HEK293 (cell line): ENCODE measurements around the gene MYLK.
A peak's percentile ranks its signal among the peaks of the same experiment; 100 is the strongest.

Experiments
- CTCF ChIA-PET: fragments of 350-600 bp; formaldehyde crosslinking; extraction: SDS; loops from one replicate; lab custom pipeline; 2021; ENCODE audit warnings: antibody characterized with exemption; lab: Yijun Ruan, JAX
- POLR2A ChIA-PET: fragments of 300-600 bp; formaldehyde crosslinking; extraction: SDS; loops from one replicate; lab custom pipeline; 2020; ENCODE audit warnings: antibody characterized with exemption, inconsistent platforms; lab: Yijun Ruan, JAX
- H3K27ac ChIP-seq: fragments of 200-500 bp; sonication (Bioruptor generic); 2 replicates; pipeline ENCODE4 v1.5.1; 2014; ENCODE audit warnings: low read depth, low read length, control low read depth, inconsistent platforms; ENCODE audit errors: extremely low read depth
- H3K36me3 ChIP-seq, 2 experiments: fragments of 200-500 bp in 1 of 2; sonication (Bioruptor generic) in 1 of 2; 1 replicate in 1 of 2; 2 replicates in 1 of 2; pipeline ENCODE4 v1.5.1; 2014 to 2017; ENCODE audit warnings: inconsistent platforms in 2 of 2, low read length in 2 of 2; ENCODE audit not compliant: control insufficient read depth in 2 of 2, insufficient read depth in 1 of 2
- H3K4me1 ChIP-seq: fragments of 200-500 bp; sonication (Bioruptor generic); 2 replicates; pipeline ENCODE4 v1.5.1; 2014; ENCODE audit warnings: mild to moderate bottlenecking, low read length, inconsistent platforms; ENCODE audit not compliant: control insufficient read depth, insufficient read depth
- H3K4me3 ChIP-seq: 2 replicates; pipeline ENCODE4 v1.5.1; 2011; ENCODE audit warnings: low read depth, mild to moderate bottlenecking, control low read depth, low read length, moderate library complexity
- H3K9me3 ChIP-seq: fragments of 200-500 bp; sonication (Bioruptor generic); 2 replicates; pipeline ENCODE4 v1.5.1; 2014; ENCODE audit warnings: low read depth, low read length, inconsistent platforms; ENCODE audit not compliant: control insufficient read depth, insufficient read depth
- BCL11A ChIP-seq: fragments of 450-650 bp; formaldehyde crosslinking; IDR thresholded peaks from 2 replicates; pipeline ENCODE4 v1.5.1; 2016; ENCODE audit warnings: low read depth, missing biosample characterization, missing genetic modification characterization
- EGR2 ChIP-seq: fragments of 450-650 bp; formaldehyde crosslinking; IDR thresholded peaks from 2 replicates; pipeline ENCODE4 v1.5.1; 2016; ENCODE audit warnings: low read depth, missing biosample characterization, missing genetic modification characterization
- GFI1B ChIP-seq: fragments of 450-650 bp; formaldehyde crosslinking; IDR thresholded peaks from 2 replicates; pipeline ENCODE4 v1.5.1; 2016; ENCODE audit warnings: missing biosample characterization, missing genetic modification characterization
- HIC1 ChIP-seq: fragments of 450-650 bp; formaldehyde crosslinking; IDR thresholded peaks from 2 replicates; pipeline ENCODE4 v1.5.1; 2016; ENCODE audit warnings: missing biosample characterization, missing genetic modification characterization
- SCRT2 ChIP-seq: fragments of 450-650 bp; formaldehyde crosslinking; IDR thresholded peaks from 2 replicates; pipeline ENCODE4 v1.5.1; 2016; ENCODE audit warnings: missing biosample characterization, missing genetic modification characterization
- SP7 ChIP-seq: fragments of 450-650 bp; formaldehyde crosslinking; IDR thresholded peaks from 2 replicates; pipeline ENCODE4 v1.5.1; 2016; ENCODE audit warnings: missing biosample characterization, missing genetic modification characterization
- ZBTB20 ChIP-seq: fragments of 450-650 bp; formaldehyde crosslinking; IDR thresholded peaks from 2 replicates; pipeline ENCODE4 v1.5.1; 2016; ENCODE audit warnings: missing biosample characterization, missing genetic modification characterization
- ZIC2 ChIP-seq: fragments of 450-650 bp; formaldehyde crosslinking; IDR thresholded peaks from 2 replicates; pipeline ENCODE4 v1.5.1; 2016; ENCODE audit warnings: missing biosample characterization, missing genetic modification characterization
- ZNF133 ChIP-seq: fragments of 450-650 bp; formaldehyde crosslinking; IDR thresholded peaks from 2 replicates; pipeline ENCODE4 v1.5.1; 2016; ENCODE audit warnings: missing biosample characterization, missing genetic modification characterization
- ZNF146 ChIP-seq: fragments of 450-650 bp; formaldehyde crosslinking; IDR thresholded peaks from 2 replicates; pipeline ENCODE4 v1.5.1; 2016; ENCODE audit warnings: missing biosample characterization, missing genetic modification characterization
- ZNF302 ChIP-seq: fragments of 450-650 bp; formaldehyde crosslinking; IDR thresholded peaks from 2 replicates; pipeline ENCODE4 v1.5.1; 2016; ENCODE audit warnings: missing biosample characterization, missing genetic modification characterization, low read depth
- ZNF350 ChIP-seq: fragments of 450-650 bp; formaldehyde crosslinking; IDR thresholded peaks from 2 replicates; pipeline ENCODE4 v1.5.0; 2017; ENCODE audit warnings: missing biosample characterization, mild to moderate bottlenecking, missing genetic modification characterization
- ZNF391 ChIP-seq: fragments of 450-650 bp; formaldehyde crosslinking; IDR thresholded peaks from 2 replicates; pipeline ENCODE4 v1.5.1; 2016; ENCODE audit warnings: low read depth, missing biosample characterization, missing genetic modification characterization, borderline replicate concordance
- ZNF404 ChIP-seq: fragments of 450-650 bp; formaldehyde crosslinking; IDR thresholded peaks from 2 replicates; pipeline ENCODE4 v1.5.1; 2017; ENCODE audit warnings: missing biosample characterization, missing genetic modification characterization
- ZNF585B ChIP-seq: fragments of 450-650 bp; formaldehyde crosslinking; IDR thresholded peaks from 2 replicates; pipeline ENCODE4 v1.5.1; 2016; ENCODE audit warnings: missing biosample characterization, missing genetic modification characterization
- ZNF629 ChIP-seq: fragments of 450-650 bp; formaldehyde crosslinking; IDR thresholded peaks from 2 replicates; pipeline ENCODE4 v1.5.1; 2017; ENCODE audit warnings: missing biosample characterization, missing genetic modification characterization
- ZNF660 ChIP-seq: fragments of 450-650 bp; IDR thresholded peaks from 2 replicates; pipeline ENCODE4 v1.5.1; 2018; ENCODE audit warnings: missing biosample characterization, mild to moderate bottlenecking, missing genetic modification characterization
- ZNF677 ChIP-seq: fragments of 450-650 bp; IDR thresholded peaks from 2 replicates; pipeline ENCODE4 v1.5.0; 2018; ENCODE audit warnings: missing biosample characterization, mild to moderate bottlenecking, missing genetic modification characterization, moderate library complexity
- TF ChIP-seq, protein P1 (sequence below): fragments of 450-650 bp; formaldehyde crosslinking; IDR thresholded peaks from 2 replicates; pipeline ENCODE4 v1.5.1; 2016; ENCODE audit warnings: missing biosample characterization, missing genetic modification characterization
- TF ChIP-seq, protein P2 (sequence below): fragments of 450-650 bp; formaldehyde crosslinking; optimal IDR thresholded peaks from 2 replicates; pipeline ENCODE3; 2016; ENCODE audit warnings: missing biosample characterization, mild to moderate bottlenecking, missing genetic modification characterization
- TF ChIP-seq, protein P3 (sequence below): fragments of 450-650 bp; formaldehyde crosslinking; IDR thresholded peaks from 2 replicates; pipeline ENCODE4 v1.5.1; 2016; ENCODE audit warnings: missing biosample characterization, missing genetic modification characterization, low read depth
- TF ChIP-seq, protein P4 (sequence below): fragments of 450-650 bp; formaldehyde crosslinking; IDR thresholded peaks from 2 replicates; pipeline ENCODE4 v1.5.1; 2016; ENCODE audit warnings: missing biosample characterization, missing genetic modification characterization

The MYLK gene

GRCh38 chr3:123861081-123861836 lies 22.9 kb downstream of the MYLK start:
- Histone ChIP-seq H3K27ac (no peak overlapping the region), H3K4me3 (no peak overlapping the region), H3K9me3 (no peaks in the 10 kb centered on the region), H3K4me1 (no peaks in the 10 kb centered on the region), H3K36me3 (no peaks in the 10 kb centered on the region)
- ChIA-PET CTCF (no interaction called here), POLR2A (no interaction called here)
- no peak for TF ChIP-seq HIC1 (tag by site-specific recombination)
- peak; percentile 52 for TF ChIP-seq ZIC2 (tag by site-specific recombination)
- no peak for TF ChIP-seq SP7 (tag by site-specific recombination)
- TF ChIP-seq SCRT2 (tag by site-specific recombination): peak; percentile 45; the same call in 1 of the 2 replicates
- no peak for TF ChIP-seq EGR2

DNA sequence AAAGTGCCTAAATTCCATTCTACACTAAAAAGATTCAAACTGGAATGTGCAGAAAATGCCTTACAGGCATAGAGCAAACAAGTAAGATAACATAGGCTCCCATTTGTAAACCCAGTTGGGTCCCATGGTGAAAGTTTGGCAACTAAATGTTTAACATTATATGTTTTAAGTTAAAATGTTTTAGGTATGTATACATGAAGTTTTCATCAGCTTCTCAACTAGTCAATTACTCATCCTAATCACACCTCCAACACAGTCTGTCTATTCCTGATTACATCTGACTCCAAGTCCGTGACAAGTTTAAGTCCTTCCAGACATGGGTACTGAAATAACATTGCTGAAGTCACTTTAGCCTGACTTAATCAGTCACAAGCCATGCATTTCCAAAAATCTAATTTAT lies 25.0 kb downstream of the MYLK start:
- CTCF ChIA-PET: no interaction called here
- no peaks in the 10 kb centered on the region for H3K36me3 ChIP-seq
- POLR2A ChIA-PET: no interaction called here
- no peaks in the 10 kb centered on the region for H3K4me1 ChIP-seq
- no peaks in the 10 kb centered on the region for H3K9me3 ChIP-seq
- H3K27ac ChIP-seq: no peak overlapping the region
- H3K4me3 ChIP-seq: no peak overlapping the region
- TF ChIP-seq, protein P1, sequence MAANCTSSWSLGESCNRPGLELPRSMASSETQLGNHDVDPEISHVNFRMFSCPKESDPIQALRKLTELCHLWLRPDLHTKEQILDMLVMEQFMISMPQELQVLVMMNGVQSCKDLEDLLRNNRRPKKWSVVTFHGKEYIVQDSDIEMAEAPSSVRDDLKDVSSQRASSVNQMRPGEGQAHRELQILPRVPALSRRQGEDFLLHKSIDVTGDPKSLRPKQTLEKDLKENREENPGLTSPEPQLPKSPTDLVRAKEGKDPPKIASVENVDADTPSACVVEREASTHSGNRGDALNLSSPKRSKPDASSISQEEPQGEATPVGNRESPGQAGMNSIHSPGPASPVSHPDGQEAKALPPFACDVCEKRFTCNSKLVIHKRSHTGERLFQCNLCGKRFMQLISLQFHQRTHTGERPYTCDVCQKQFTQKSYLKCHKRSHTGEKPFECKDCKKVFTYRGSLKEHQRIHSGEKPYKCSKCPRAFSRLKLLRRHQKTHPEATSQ: no peak
- TF ChIP-seq, protein P2, sequence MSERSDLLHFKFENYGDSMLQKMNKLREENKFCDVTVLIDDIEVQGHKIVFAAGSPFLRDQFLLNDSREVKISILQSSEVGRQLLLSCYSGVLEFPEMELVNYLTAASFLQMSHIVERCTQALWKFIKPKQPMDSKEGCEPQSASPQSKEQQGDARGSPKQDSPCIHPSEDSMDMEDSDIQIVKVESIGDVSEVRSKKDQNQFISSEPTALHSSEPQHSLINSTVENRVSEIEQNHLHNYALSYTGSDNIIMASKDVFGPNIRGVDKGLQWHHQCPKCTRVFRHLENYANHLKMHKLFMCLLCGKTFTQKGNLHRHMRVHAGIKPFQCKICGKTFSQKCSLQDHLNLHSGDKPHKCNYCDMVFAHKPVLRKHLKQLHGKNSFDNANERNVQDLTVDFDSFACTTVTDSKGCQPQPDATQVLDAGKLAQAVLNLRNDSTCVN (tag by site-specific recombination): no peak
- TF ChIP-seq ZNF677 (tag by site-specific recombination) (no peak), ZNF350 (tag by site-specific recombination) (no peak), BCL11A (tag by site-specific recombination) (no peak)
- TF ChIP-seq, protein P3, sequence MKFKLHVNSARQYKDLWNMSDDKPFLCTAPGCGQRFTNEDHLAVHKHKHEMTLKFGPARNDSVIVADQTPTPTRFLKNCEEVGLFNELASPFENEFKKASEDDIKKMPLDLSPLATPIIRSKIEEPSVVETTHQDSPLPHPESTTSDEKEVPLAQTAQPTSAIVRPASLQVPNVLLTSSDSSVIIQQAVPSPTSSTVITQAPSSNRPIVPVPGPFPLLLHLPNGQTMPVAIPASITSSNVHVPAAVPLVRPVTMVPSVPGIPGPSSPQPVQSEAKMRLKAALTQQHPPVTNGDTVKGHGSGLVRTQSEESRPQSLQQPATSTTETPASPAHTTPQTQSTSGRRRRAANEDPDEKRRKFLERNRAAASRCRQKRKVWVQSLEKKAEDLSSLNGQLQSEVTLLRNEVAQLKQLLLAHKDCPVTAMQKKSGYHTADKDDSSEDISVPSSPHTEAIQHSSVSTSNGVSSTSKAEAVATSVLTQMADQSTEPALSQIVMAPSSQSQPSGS: no peak

DNA sequence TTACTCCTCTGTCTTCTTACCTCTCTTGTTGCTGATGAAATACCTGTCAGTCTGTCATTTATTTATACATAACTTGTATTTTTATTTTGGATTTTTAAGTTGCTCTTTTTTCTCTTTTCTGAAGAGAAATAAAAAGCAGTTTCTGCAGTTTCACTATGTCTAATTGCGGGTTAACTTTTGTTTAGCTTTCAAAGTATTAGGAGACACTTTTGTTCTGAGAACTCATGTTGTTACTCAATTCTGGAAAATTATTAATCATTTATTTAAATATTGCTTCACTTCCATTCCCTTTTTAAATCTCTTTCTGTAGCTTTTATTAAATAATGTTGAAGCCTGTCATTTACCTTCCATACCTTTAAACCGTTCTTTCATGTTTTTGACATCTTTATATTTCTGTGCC lies 29.2 kb downstream of the MYLK start:
- TF ChIP-seq ZBTB20 (tag by site-specific recombination): no peak
- TF ChIP-seq ZNF146 (tag by site-specific recombination): no peak
- no peak for TF ChIP-seq ZNF391
- TF ChIP-seq ZNF660: no peak
- TF ChIP-seq, protein P4, sequence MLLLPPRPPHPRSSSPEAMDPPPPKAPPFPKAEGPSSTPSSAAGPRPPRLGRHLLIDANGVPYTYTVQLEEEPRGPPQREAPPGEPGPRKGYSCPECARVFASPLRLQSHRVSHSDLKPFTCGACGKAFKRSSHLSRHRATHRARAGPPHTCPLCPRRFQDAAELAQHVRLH (tag by site-specific recombination): no peak
- TF ChIP-seq GFI1B: no peak
- TF ChIP-seq ZNF404 (tag by site-specific recombination): no peak
- no peak for TF ChIP-seq ZNF133 (tag by site-specific recombination)
- no peak for TF ChIP-seq ZNF585B (tag by site-specific recombination)
- no peak for TF ChIP-seq ZNF629 (tag by site-specific recombination)
- TF ChIP-seq ZNF302 (tag by site-specific recombination): no peak
- Histone ChIP-seq H3K27ac (no peak overlapping the region), H3K4me1 (no peaks in the 10 kb centered on the region), H3K36me3 (no peaks in the 10 kb centered on the region), H3K4me3 (no peak overlapping the region), H3K9me3 (no peaks in the 10 kb centered on the region)
- CTCF ChIA-PET: interaction anchor here (0.8 kb wide), 1 partner anchor 202 kb away, joined by 3 read pairs; no protein-coding TSS in a partner anchor
- POLR2A ChIA-PET: no interaction called here
